Measurements from ENCODE around the gene RITA1. TPM values are rescaled to one million over a fixed set of nuclear protein-coding genes. Genes with fewer than 3 reads are reported as not detected.
A peak's percentile ranks its signal among the peaks of the same experiment; 100 is the strongest.

Gene RITA1
- total and polyA plus RNA-seq, 4 donors, result 9.1 to 19.7 (median 14.3) TPM

DNA sequence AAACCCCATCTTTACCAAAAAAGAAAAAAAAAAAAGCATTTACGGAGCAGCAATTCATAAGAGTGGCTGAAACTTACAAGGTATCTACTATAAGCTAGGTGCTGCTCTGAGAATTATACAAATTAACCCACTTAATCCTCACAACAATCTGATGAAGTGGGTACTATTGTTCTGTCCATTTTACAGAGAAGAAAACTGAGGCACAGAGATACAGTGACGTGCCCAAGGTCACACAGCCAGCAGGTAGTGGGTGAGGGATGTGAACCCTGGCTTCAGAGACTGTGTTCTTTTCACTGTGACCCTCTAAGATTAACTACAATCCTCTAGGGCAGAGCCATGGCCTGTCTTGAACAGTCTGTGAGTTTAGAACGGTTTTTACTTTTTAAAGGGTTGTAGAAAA is 3.5 kb upstream of the RITA1 start:
- Histone ChIP-seq H3K27me3 (ENCODE audit: control insufficient read depth in 3 of 3, insufficient read depth in 3 of 3, low read length in 2 of 3) (no peaks in the 10 kb centered on the region), H3K9ac (ENCODE audit: insufficient read depth in 1 of 2, low read length in 2 of 2) (no peak overlapping the region), H3K4me1 (ENCODE audit: control insufficient read depth in 5 of 5, insufficient read depth in 5 of 5, low read length in 5 of 5) (peaks cover 0 to 14% (median 10%) of the 10 kb centered on the region in 5 donors), H3K36me3 (ENCODE audit: control insufficient read depth in 4 of 4, insufficient read depth in 4 of 4, low read length in 4 of 4) (peaks cover 6 to 35% (median 27%) of the 10 kb centered on the region in 4 donors), H3K27ac (ENCODE audit: low read depth in 1 of 2, low read length in 1 of 2) (no peak overlapping the region), H3K9me3 (ENCODE audit: control insufficient read depth in 4 of 4, insufficient read depth in 3 of 4, low read length in 3 of 4) (peaks cover 0 to 6% (median 4%) of the 10 kb centered on the region in 4 donors), H3K4me3 (no peak overlapping the region)
- ATAC-seq (ENCODE audit: insufficient read depth, low FRiP score) (no peak), DNase-seq (no peak)
- whole genome bisulfite sequencing, 2 donors, result 89 to 92% methylated on average over 3 of the region's 3 CpGs
- TF ChIP-seq, protein P1, sequence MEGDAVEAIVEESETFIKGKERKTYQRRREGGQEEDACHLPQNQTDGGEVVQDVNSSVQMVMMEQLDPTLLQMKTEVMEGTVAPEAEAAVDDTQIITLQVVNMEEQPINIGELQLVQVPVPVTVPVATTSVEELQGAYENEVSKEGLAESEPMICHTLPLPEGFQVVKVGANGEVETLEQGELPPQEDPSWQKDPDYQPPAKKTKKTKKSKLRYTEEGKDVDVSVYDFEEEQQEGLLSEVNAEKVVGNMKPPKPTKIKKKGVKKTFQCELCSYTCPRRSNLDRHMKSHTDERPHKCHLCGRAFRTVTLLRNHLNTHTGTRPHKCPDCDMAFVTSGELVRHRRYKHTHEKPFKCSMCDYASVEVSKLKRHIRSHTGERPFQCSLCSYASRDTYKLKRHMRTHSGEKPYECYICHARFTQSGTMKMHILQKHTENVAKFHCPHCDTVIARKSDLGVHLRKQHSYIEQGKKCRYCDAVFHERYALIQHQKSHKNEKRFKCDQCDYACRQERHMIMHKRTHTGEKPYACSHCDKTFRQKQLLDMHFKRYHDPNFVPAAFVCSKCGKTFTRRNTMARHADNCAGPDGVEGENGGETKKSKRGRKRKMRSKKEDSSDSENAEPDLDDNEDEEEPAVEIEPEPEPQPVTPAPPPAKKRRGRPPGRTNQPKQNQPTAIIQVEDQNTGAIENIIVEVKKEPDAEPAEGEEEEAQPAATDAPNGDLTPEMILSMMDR (IDR thresholded peaks at IDR 0.05; ENCODE audit: control extremely low read depth, extremely low read depth), result no peak

DNA sequence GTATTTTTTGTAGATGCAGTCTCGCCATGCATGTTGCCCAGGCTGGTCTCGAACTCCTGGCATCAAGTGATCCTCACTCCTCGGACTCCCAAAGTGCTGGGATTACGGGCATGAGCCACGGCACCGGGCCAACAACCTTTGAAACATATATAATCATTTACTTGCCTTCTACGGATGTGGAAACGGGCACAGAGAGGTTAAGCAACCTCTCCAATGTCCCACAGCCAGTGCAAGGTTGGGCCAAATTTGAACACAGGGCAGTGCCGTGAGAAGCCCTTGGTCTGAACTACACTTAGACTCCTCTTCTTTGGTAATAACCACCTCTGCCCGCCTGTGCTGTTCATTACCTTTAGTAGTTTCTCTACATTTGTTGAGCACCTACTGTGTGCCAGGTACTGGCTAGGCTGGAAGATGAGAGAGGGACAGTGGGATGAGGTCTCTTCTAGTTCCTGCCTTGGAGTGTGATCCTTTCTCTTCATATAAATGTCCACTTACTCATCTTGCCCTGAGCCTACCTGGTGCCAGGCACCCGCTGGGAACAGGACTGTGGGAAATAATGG is 2.4 kb upstream of the RITA1 start:
- no peaks in the 10 kb centered on the region for H3K9me3 ChIP-seq (ENCODE audit: control insufficient read depth in 4 of 4, insufficient read depth in 3 of 4, low read length in 3 of 4)
- H3K9ac ChIP-seq (ENCODE audit: insufficient read depth in 1 of 2, low read length in 2 of 2), result no peak overlapping the region
- peaks cover 0 to 23% (median 16%) of the 10 kb centered on the region in 4 donors for H3K36me3 ChIP-seq (ENCODE audit: control insufficient read depth in 4 of 4, insufficient read depth in 4 of 4, low read length in 4 of 4)
- TF ChIP-seq, protein P1 (IDR thresholded peaks at IDR 0.05; ENCODE audit: control extremely low read depth, extremely low read depth), result no peak
- ATAC-seq (ENCODE audit: insufficient read depth, low FRiP score), result no peak
- peaks cover 0 to 14% (median 10%) of the 10 kb centered on the region in 5 donors for H3K4me1 ChIP-seq (ENCODE audit: control insufficient read depth in 5 of 5, insufficient read depth in 5 of 5, low read length in 5 of 5)
- H3K27ac ChIP-seq (ENCODE audit: low read depth in 1 of 2, low read length in 1 of 2), result no peak overlapping the region
- DNase-seq, result no peak
- no peak overlapping the region for H3K4me3 ChIP-seq
- H3K27me3 ChIP-seq (ENCODE audit: control insufficient read depth in 3 of 3, insufficient read depth in 3 of 3, low read length in 2 of 3), result no peaks in the 10 kb centered on the region
- 96 to 97% methylated on average over 11 of the region's 11 CpGs for WGBS, 2 donors

DNA sequence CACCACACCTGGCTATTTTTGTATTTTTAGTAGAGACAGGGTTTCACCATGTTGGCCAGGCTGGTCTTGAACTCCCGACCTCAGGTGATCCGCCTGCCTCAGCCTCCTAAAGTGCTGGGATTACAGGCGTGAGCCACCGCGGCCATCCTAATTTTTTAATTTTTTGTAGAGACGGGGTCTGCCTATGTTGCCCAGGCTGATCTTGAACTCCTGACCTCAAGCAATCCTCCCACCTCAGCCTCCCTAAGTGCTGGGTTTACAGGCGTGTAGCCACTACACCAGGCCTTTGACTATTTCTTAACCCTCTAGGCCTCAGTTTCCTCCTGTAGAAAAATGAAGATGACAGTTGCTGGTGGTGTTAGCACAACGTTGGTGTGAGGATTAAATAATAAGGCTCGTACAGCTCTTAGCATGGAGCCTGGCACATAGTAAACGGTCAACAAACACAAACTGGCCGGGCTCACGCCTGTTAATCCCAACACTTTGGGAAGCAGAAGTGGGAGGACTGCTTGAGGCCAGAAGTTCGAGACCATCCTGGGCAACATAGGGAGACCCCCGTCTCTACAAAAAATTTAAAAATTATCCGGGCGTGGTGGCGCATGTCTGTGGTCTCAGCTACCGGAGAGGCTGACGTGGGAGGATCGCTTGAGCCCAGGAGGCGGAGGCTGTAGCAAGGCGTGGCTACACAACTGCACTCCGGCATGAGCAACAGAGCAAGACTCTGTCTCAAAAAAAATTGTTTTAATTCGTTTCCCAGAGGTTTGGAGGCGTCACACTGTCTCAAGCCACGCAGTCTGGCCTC is 1.2 kb upstream of the RITA1 start:
- 30 to 34% methylated on average over 26 of the region's 26 CpGs for WGBS, 2 donors
- H3K27ac ChIP-seq (ENCODE audit: low read depth in 1 of 2, low read length in 1 of 2), result peak overlapping the region; percentile 90 to 99
- no peaks in the 10 kb centered on the region for H3K9me3 ChIP-seq (ENCODE audit: control insufficient read depth in 4 of 4, insufficient read depth in 3 of 4, low read length in 3 of 4)
- H3K27me3 ChIP-seq (ENCODE audit: control insufficient read depth in 3 of 3, insufficient read depth in 3 of 3, low read length in 2 of 3), result no peaks in the 10 kb centered on the region
- peaks cover 0 to 19% (median 12%) of the 10 kb centered on the region in 4 donors for H3K36me3 ChIP-seq (ENCODE audit: control insufficient read depth in 4 of 4, insufficient read depth in 4 of 4, low read length in 4 of 4)
- H3K4me1 ChIP-seq (ENCODE audit: control insufficient read depth in 5 of 5, insufficient read depth in 5 of 5, low read length in 5 of 5), result peaks cover 0 to 14% (median 10%) of the 10 kb centered on the region in 5 donors
- H3K4me3 ChIP-seq, result peak overlapping the region; percentile 89
- peak overlapping the region in 1 of 2 donors; percentile 83 for H3K9ac ChIP-seq (ENCODE audit: insufficient read depth in 1 of 2, low read length in 2 of 2)
- no peak for DNase-seq
- TF ChIP-seq, protein P1 (IDR thresholded peaks at IDR 0.05; ENCODE audit: control extremely low read depth, extremely low read depth), result no peak
- ATAC-seq (ENCODE audit: insufficient read depth, low FRiP score), result peak; percentile 7
